SU-DHL-6 (cell line): ENCODE measurements around the gene YEATS2.

Experiments used
- CTCF ChIP-seq: fragments of 200-600 bp; sonication (generic); IDR thresholded peaks from one replicate; pipeline ENCODE4 v1.5.1; 2017; ENCODE audit warnings: antibody characterized with exemption, mild to moderate bottlenecking, low read length, moderate library complexity; ENCODE audit not compliant: insufficient read depth, poor library complexity, severe bottlenecking
- EZH2phosphoT487 ChIP-seq: fragments of 200-600 bp; sonication (generic), shearing (Covaris generic); conservative IDR thresholded peaks from 2 replicates; pipeline ENCODE4 v1.6.1; 2018; ENCODE audit warnings: mild to moderate bottlenecking, antibody characterized with exemption, low read length, moderate library complexity, mixed read lengths

GRCh38 chr3:183826448-183827250, 129.1 kb downstream of the YEATS2 start:
- no peak for TF ChIP-seq CTCF
- TF ChIP-seq EZH2phosphoT487 = no peak
